HL-60 (cell line): ENCODE data around the gene CTBP2.

ENCODE experiments used
- POLR2AphosphoS5 ChIP-seq: IDR thresholded peaks from 2 replicates; pipeline ENCODE4 v1.6.1; 2012; ENCODE audit warnings: low read depth
- TF ChIP-seq, protein P1 (sequence below): IDR thresholded peaks from 2 replicates; pipeline ENCODE4 v1.6.1; 2012; ENCODE audit warnings: low read depth; ENCODE audit not compliant: insufficient replicate concordance
- TF ChIP-seq, protein P2 (sequence below): IDR thresholded peaks from one replicate; pipeline ENCODE4 v1.5.1; 2011; ENCODE audit warnings: low read length, control low read depth, inconsistent platforms; ENCODE audit not compliant: insufficient read depth

DNA sequence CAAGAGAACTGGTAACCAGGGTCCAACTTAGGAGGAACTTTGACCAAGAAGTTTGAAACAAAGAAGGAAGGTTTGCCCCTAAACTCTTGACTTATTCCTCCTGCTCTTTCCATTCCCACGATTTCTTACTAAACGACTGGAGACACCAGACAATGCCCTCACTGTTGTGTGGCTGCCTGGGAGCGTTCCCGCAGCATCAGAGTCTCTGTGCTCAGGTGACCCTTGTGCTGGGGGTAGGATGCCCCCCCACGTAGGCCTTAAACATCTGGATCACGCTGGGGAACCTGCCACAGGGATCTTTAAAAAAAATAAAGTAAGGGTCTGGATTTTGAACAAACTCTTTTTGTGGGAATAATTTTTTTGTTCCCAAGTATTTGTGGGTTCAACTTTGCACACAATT is 30.1 kb upstream of the CTBP2 start:
- TF ChIP-seq POLR2AphosphoS5 = no peak
- TF ChIP-seq, protein P1, sequence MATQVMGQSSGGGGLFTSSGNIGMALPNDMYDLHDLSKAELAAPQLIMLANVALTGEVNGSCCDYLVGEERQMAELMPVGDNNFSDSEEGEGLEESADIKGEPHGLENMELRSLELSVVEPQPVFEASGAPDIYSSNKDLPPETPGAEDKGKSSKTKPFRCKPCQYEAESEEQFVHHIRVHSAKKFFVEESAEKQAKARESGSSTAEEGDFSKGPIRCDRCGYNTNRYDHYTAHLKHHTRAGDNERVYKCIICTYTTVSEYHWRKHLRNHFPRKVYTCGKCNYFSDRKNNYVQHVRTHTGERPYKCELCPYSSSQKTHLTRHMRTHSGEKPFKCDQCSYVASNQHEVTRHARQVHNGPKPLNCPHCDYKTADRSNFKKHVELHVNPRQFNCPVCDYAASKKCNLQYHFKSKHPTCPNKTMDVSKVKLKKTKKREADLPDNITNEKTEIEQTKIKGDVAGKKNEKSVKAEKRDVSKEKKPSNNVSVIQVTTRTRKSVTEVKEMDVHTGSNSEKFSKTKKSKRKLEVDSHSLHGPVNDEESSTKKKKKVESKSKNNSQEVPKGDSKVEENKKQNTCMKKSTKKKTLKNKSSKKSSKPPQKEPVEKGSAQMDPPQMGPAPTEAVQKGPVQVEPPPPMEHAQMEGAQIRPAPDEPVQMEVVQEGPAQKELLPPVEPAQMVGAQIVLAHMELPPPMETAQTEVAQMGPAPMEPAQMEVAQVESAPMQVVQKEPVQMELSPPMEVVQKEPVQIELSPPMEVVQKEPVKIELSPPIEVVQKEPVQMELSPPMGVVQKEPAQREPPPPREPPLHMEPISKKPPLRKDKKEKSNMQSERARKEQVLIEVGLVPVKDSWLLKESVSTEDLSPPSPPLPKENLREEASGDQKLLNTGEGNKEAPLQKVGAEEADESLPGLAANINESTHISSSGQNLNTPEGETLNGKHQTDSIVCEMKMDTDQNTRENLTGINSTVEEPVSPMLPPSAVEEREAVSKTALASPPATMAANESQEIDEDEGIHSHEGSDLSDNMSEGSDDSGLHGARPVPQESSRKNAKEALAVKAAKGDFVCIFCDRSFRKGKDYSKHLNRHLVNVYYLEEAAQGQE = no peak
- TF ChIP-seq, protein P2, sequence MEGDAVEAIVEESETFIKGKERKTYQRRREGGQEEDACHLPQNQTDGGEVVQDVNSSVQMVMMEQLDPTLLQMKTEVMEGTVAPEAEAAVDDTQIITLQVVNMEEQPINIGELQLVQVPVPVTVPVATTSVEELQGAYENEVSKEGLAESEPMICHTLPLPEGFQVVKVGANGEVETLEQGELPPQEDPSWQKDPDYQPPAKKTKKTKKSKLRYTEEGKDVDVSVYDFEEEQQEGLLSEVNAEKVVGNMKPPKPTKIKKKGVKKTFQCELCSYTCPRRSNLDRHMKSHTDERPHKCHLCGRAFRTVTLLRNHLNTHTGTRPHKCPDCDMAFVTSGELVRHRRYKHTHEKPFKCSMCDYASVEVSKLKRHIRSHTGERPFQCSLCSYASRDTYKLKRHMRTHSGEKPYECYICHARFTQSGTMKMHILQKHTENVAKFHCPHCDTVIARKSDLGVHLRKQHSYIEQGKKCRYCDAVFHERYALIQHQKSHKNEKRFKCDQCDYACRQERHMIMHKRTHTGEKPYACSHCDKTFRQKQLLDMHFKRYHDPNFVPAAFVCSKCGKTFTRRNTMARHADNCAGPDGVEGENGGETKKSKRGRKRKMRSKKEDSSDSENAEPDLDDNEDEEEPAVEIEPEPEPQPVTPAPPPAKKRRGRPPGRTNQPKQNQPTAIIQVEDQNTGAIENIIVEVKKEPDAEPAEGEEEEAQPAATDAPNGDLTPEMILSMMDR = no peak
